GM23338 (cell line): ENCODE results near the gene POU5F2. TPM values are rescaled to one million over a fixed set of nuclear protein-coding genes. Genes with fewer than 3 reads are reported as not detected.

Experiments used
- ATAC-seq: fragments of 200-7000 bp; cut with Tn5 transposase; 3 replicates; pipeline ENCODE4 v1.9.1; 2020
- DNase-seq: peaks from one replicate; pipeline ENCODE4 v3.0.0-alpha.2; 2015; ENCODE audit warnings: low spot score
- H2AFZ ChIP-seq: fragments of 200-600 bp; sonication (generic); 2 replicates; pipeline ENCODE4 v1.8.0; 2016; ENCODE audit warnings: antibody characterized with exemption, mild to moderate bottlenecking, moderate library complexity
- H3F3A ChIP-seq: fragments of 200-600 bp; sonication (generic); replicated peaks from 2 replicates; pipeline ENCODE4 v1.8.0; 2017; ENCODE audit warnings: antibody characterized with exemption, mixed run types, low read depth
- H3K27ac ChIP-seq: fragments of 200-600 bp; sonication (generic); 2 replicates; pipeline ENCODE4 v1.6.1; 2016; ENCODE audit warnings: low read depth
- H3K27me3 ChIP-seq: fragments of 200-600 bp; sonication (generic); 2 replicates; pipeline ENCODE4 v1.8.0; 2016; ENCODE audit warnings: mild to moderate bottlenecking, mixed run types, moderate library complexity; ENCODE audit not compliant: insufficient read depth
- H3K36me3 ChIP-seq: fragments of 200-600 bp; sonication (generic); 2 replicates; pipeline ENCODE4 v1.8.0; 2016; ENCODE audit warnings: mild to moderate bottlenecking; ENCODE audit not compliant: insufficient read depth
- H3K4me1 ChIP-seq: fragments of 200-600 bp; sonication (generic); 2 replicates; pipeline ENCODE4 v1.8.0; 2016; ENCODE audit warnings: mild to moderate bottlenecking, moderate library complexity; ENCODE audit not compliant: insufficient read depth
- H3K4me2 ChIP-seq: fragments of 200-600 bp; sonication (generic); 2 replicates; pipeline ENCODE4 v1.7.1; 2017; ENCODE audit warnings: mixed run types
- H3K4me3 ChIP-seq: fragments of 200-600 bp; sonication (generic); 2 replicates; pipeline ENCODE4 v1.6.1; 2016; ENCODE audit warnings: mixed run types
- H3K79me2 ChIP-seq: fragments of 200-600 bp; sonication (generic); replicated peaks from 2 replicates; pipeline ENCODE4 v1.8.0; 2017; ENCODE audit warnings: mild to moderate bottlenecking; ENCODE audit not compliant: insufficient read depth
- H3K9me2 ChIP-seq: fragments of 200-600 bp; sonication (generic); 2 replicates; pipeline ENCODE4 v1.8.0; 2017; ENCODE audit not compliant: insufficient read depth
- H4K20me1 ChIP-seq: fragments of 200-600 bp; sonication (generic); replicated peaks from 2 replicates; pipeline ENCODE4 v1.8.0; 2017; ENCODE audit warnings: mild to moderate bottlenecking; ENCODE audit not compliant: insufficient read depth
- H3K27ac Mint-ChIP-seq: 2 replicates; pipeline ENCODE4 v1.8.0; 2020; ENCODE audit warnings: inconsistent platforms, mild to moderate bottlenecking, moderate library complexity, mixed read lengths
- H3K27me3 Mint-ChIP-seq: 3 replicates; pipeline ENCODE4 v1.8.0; 2022; ENCODE audit warnings: low read depth, mild to moderate bottlenecking, moderate library complexity, mixed read lengths, inconsistent platforms; ENCODE audit not compliant: insufficient read depth, poor library complexity
- H3K36me3 Mint-ChIP-seq: 3 replicates; pipeline ENCODE4 v1.8.0; 2021; ENCODE audit warnings: low read depth, mild to moderate bottlenecking, inconsistent platforms, moderate library complexity, mixed read lengths
- H3K4me1 Mint-ChIP-seq: 3 replicates; pipeline ENCODE4 v1.8.0; 2020; ENCODE audit warnings: mild to moderate bottlenecking, inconsistent platforms, mixed read lengths
- H3K4me3 Mint-ChIP-seq: 3 replicates; pipeline ENCODE4 v1.8.0; 2021; ENCODE audit warnings: moderate library complexity, mild to moderate bottlenecking, inconsistent platforms, mixed read lengths
- H3K9me3 Mint-ChIP-seq: 3 replicates; pipeline ENCODE4 v1.8.0; 2020; ENCODE audit warnings: moderate library complexity, mild to moderate bottlenecking, inconsistent platforms, mixed read lengths
- CREB1 ChIP-seq: fragments of 250-450 bp; sonication (Bioruptor Pico); IDR thresholded peaks from 2 replicates; pipeline ENCODE4 v1.5.0; 2020; ENCODE audit warnings: low read depth, mild to moderate bottlenecking, moderate library complexity
- EZH2 ChIP-seq: fragments of 200-600 bp; sonication (generic); IDR thresholded peaks from one replicate; pipeline ENCODE4 v1.8.0; 2017; ENCODE audit warnings: antibody characterized with exemption, mild to moderate bottlenecking, low read depth; ENCODE audit not compliant: unreplicated experiment
- EZH2phosphoT487 ChIP-seq: fragments of 200-600 bp; sonication (generic); IDR thresholded peaks from one replicate; pipeline ENCODE4 v1.8.1; 2018; ENCODE audit warnings: antibody characterized with exemption; ENCODE audit not compliant: unreplicated experiment
- JUNB ChIP-seq: IDR thresholded peaks from one replicate; pipeline ENCODE4 v1.6.1; 2016; ENCODE audit warnings: antibody characterized with exemption; ENCODE audit not compliant: unreplicated experiment
- NANOG ChIP-seq: IDR thresholded peaks from 2 replicates; pipeline ENCODE4 v1.6.1; 2016; ENCODE audit warnings: antibody characterized with exemption, borderline replicate concordance
- POLR2AphosphoS5 ChIP-seq: IDR thresholded peaks from 2 replicates; pipeline ENCODE4 v1.6.1; 2016; ENCODE audit warnings: antibody characterized with exemption, low read depth
- STAT1 ChIP-seq: IDR thresholded peaks from one replicate; pipeline ENCODE4 v1.6.1; 2016; ENCODE audit warnings: antibody characterized with exemption; ENCODE audit not compliant: unreplicated experiment
- ZNF114 ChIP-seq: fragments of 250-450 bp; sonication (Bioruptor Pico); IDR thresholded peaks from 2 replicates; pipeline ENCODE4 v1.5.0; 2020; ENCODE audit warnings: mild to moderate bottlenecking, moderate library complexity
- ZNF331 ChIP-seq: fragments of 250-450 bp; sonication (Bioruptor Pico); IDR thresholded peaks from 2 replicates; pipeline ENCODE4 v1.5.0; 2020; ENCODE audit warnings: low read depth, mild to moderate bottlenecking, moderate library complexity
- polyA plus RNA-seq: library from polyadenylated mRNA; unstranded; fragments of >200 nt; fragmentation: Nextera tagmentation; extraction: Ambion mirVana; gene quantifications from 2 replicates; pipeline ENCODE4 v1.2.1, GENCODE V29; 2016
- total RNA-seq: library from RNA; depleted of rRNA; stranded (reverse); fragments of >200 nt; shearing (Covaris generic); gene quantifications from 2 replicates; pipeline ENCODE4 v1.2.3, GENCODE V29; 2014
- TF ChIP-seq, protein P1 (sequence below), 2 experiments: fragments of 200-600 bp in 1 of 2; sonication (generic) in 1 of 2; conservative IDR thresholded peaks; 2 replicates each; pipeline versions ENCODE4 v1.5.1 to v1.6.1; 2016 to 2017; ENCODE audit warnings: antibody characterized with exemption in 2 of 2, low read depth in 2 of 2, mild to moderate bottlenecking in 2 of 2, moderate library complexity in 1 of 2
- TF ChIP-seq, protein P2 (sequence below): IDR thresholded peaks from one replicate; pipeline ENCODE4 v1.6.1; 2018; ENCODE audit warnings: antibody characterized with exemption; ENCODE audit not compliant: unreplicated experiment
- TF ChIP-seq, protein P3 (sequence below): fragments of 250-450 bp; sonication (Bioruptor Pico); IDR thresholded peaks from 2 replicates; pipeline ENCODE4 v1.5.0; 2020; ENCODE audit warnings: mild to moderate bottlenecking, moderate library complexity
- TF ChIP-seq, protein P4 (sequence below): IDR thresholded peaks from 2 replicates; pipeline ENCODE4 v1.6.1; 2016; ENCODE audit warnings: antibody characterized with exemption

The POU5F2 gene
- total and polyA plus RNA-seq, 2 experiments from 2014 or later: 0.11 to 0.76 TPM

DNA sequence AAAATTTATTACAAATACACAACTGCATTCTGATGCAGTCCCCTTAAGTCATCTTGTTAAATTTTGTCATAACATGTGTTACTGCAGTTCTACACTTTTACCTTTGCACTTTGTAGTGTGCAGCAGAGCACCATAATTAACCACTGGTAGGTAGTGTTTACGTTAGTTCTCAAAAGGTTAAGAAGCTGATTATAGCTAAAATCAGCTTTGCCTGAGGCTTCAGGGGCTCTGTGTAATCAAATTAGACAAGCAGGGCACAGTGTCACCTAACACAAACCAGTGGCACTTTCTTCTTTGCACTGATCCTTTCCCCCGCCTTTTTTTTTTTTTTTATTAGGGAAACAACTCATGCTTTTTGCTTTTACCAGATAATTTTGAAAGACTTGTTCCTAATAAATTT, 26.1 kb downstream of the POU5F2 start:
- no peak overlapping the region for H3K4me2 ChIP-seq
- Mint-ChIP-seq H3K27ac (no peak overlapping the region), H3K4me3 (no peak overlapping the region), H3K27me3 (no peaks in the 10 kb centered on the region), H3K36me3 (no peaks in the 10 kb centered on the region), H3K4me1 (peaks cover 4% of the 10 kb centered on the region; the same call in 2 of the 3 replicates), H3K9me3 (no peaks in the 10 kb centered on the region)
- H4K20me1 ChIP-seq: no peaks in the 10 kb centered on the region
- no peaks in the 10 kb centered on the region for H3K27me3 ChIP-seq
- H3F3A ChIP-seq: no peaks in the 10 kb centered on the region
- H3K27ac ChIP-seq: no peak overlapping the region
- ATAC-seq (no peak), DNase-seq (no peak)
- no peaks in the 10 kb centered on the region for H3K4me1 ChIP-seq
- no peak overlapping the region for H3K4me3 ChIP-seq
- H2AFZ ChIP-seq: no peak overlapping the region
- H3K79me2 ChIP-seq: no peaks in the 10 kb centered on the region
- no peaks in the 10 kb centered on the region for H3K9me2 ChIP-seq
- H3K36me3 ChIP-seq: no peaks in the 10 kb centered on the region
- TF ChIP-seq STAT1 (no peak), POLR2AphosphoS5 (no peak), JUNB (no peak), ZNF331 (CRISPR knock-in tag) (no peak), EZH2phosphoT487 (no peak), EZH2 (no peak), CREB1 (no peak), ZNF114 (CRISPR knock-in tag) (no peak), NANOG (no peak)
- TF ChIP-seq, protein P1, sequence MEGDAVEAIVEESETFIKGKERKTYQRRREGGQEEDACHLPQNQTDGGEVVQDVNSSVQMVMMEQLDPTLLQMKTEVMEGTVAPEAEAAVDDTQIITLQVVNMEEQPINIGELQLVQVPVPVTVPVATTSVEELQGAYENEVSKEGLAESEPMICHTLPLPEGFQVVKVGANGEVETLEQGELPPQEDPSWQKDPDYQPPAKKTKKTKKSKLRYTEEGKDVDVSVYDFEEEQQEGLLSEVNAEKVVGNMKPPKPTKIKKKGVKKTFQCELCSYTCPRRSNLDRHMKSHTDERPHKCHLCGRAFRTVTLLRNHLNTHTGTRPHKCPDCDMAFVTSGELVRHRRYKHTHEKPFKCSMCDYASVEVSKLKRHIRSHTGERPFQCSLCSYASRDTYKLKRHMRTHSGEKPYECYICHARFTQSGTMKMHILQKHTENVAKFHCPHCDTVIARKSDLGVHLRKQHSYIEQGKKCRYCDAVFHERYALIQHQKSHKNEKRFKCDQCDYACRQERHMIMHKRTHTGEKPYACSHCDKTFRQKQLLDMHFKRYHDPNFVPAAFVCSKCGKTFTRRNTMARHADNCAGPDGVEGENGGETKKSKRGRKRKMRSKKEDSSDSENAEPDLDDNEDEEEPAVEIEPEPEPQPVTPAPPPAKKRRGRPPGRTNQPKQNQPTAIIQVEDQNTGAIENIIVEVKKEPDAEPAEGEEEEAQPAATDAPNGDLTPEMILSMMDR (conservative IDR thresholded peaks at IDR 0.05; ENCODE audit: low read depth in 2 of 2): no peak
- TF ChIP-seq, protein P2, sequence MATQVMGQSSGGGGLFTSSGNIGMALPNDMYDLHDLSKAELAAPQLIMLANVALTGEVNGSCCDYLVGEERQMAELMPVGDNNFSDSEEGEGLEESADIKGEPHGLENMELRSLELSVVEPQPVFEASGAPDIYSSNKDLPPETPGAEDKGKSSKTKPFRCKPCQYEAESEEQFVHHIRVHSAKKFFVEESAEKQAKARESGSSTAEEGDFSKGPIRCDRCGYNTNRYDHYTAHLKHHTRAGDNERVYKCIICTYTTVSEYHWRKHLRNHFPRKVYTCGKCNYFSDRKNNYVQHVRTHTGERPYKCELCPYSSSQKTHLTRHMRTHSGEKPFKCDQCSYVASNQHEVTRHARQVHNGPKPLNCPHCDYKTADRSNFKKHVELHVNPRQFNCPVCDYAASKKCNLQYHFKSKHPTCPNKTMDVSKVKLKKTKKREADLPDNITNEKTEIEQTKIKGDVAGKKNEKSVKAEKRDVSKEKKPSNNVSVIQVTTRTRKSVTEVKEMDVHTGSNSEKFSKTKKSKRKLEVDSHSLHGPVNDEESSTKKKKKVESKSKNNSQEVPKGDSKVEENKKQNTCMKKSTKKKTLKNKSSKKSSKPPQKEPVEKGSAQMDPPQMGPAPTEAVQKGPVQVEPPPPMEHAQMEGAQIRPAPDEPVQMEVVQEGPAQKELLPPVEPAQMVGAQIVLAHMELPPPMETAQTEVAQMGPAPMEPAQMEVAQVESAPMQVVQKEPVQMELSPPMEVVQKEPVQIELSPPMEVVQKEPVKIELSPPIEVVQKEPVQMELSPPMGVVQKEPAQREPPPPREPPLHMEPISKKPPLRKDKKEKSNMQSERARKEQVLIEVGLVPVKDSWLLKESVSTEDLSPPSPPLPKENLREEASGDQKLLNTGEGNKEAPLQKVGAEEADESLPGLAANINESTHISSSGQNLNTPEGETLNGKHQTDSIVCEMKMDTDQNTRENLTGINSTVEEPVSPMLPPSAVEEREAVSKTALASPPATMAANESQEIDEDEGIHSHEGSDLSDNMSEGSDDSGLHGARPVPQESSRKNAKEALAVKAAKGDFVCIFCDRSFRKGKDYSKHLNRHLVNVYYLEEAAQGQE: no peak
- TF ChIP-seq, protein P3, sequence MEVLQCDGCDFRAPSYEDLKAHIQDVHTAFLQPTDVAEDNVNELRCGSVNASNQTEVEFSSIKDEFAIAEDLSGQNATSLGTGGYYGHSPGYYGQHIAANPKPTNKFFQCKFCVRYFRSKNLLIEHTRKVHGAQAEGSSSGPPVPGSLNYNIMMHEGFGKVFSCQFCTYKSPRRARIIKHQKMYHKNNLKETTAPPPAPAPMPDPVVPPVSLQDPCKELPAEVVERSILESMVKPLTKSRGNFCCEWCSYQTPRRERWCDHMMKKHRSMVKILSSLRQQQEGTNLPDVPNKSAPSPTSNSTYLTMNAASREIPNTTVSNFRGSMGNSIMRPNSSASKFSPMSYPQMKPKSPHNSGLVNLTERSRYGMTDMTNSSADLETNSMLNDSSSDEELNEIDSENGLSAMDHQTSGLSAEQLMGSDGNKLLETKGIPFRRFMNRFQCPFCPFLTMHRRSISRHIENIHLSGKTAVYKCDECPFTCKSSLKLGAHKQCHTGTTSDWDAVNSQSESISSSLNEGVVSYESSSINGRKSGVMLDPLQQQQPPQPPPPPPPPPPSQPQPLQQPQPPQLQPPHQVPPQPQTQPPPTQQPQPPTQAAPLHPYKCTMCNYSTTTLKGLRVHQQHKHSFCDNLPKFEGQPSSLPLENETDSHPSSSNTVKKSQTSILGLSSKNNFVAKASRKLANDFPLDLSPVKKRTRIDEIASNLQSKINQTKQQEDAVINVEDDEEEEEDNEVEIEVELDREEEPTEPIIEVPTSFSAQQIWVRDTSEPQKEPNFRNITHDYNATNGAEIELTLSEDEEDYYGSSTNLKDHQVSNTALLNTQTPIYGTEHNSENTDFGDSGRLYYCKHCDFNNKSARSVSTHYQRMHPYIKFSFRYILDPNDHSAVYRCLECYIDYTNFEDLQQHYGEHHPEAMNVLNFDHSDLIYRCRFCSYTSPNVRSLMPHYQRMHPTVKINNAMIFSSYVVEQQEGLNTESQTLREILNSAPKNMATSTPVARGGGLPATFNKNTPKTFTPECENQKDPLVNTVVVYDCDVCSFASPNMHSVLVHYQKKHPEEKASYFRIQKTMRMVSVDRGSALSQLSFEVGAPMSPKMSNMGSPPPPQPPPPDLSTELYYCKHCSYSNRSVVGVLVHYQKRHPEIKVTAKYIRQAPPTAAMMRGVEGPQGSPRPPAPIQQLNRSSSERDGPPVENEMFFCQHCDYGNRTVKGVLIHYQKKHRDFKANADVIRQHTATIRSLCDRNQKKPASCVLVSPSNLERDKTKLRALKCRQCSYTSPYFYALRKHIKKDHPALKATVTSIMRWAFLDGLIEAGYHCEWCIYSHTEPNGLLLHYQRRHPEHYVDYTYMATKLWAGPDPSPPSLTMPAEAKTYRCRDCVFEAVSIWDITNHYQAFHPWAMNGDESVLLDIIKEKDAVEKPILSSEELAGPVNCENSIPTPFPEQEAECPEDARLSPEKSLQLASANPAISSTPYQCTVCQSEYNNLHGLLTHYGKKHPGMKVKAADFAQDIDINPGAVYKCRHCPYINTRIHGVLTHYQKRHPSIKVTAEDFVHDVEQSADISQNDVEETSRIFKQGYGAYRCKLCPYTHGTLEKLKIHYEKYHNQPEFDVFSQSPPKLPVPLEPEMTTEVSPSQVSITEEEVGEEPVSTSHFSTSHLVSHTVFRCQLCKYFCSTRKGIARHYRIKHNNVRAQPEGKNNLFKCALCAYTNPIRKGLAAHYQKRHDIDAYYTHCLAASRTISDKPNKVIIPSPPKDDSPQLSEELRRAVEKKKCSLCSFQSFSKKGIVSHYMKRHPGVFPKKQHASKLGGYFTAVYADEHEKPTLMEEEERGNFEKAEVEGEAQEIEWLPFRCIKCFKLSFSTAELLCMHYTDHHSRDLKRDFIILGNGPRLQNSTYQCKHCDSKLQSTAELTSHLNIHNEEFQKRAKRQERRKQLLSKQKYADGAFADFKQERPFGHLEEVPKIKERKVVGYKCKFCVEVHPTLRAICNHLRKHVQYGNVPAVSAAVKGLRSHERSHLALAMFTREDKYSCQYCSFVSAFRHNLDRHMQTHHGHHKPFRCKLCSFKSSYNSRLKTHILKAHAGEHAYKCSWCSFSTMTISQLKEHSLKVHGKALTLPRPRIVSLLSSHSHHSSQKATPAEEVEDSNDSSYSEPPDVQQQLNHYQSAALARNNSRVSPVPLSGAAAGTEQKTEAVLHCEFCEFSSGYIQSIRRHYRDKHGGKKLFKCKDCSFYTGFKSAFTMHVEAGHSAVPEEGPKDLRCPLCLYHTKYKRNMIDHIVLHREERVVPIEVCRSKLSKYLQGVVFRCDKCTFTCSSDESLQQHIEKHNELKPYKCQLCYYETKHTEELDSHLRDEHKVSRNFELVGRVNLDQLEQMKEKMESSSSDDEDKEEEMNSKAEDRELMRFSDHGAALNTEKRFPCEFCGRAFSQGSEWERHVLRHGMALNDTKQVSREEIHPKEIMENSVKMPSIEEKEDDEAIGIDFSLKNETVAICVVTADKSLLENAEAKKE: no peak
- TF ChIP-seq, protein P4, sequence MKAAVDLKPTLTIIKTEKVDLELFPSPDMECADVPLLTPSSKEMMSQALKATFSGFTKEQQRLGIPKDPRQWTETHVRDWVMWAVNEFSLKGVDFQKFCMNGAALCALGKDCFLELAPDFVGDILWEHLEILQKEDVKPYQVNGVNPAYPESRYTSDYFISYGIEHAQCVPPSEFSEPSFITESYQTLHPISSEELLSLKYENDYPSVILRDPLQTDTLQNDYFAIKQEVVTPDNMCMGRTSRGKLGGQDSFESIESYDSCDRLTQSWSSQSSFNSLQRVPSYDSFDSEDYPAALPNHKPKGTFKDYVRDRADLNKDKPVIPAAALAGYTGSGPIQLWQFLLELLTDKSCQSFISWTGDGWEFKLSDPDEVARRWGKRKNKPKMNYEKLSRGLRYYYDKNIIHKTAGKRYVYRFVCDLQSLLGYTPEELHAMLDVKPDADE: no peak
